HUES48 (cell line): ENCODE data around the gene HOOK2.

Experiments used
- H3K27ac ChIP-seq: one replicate; pipeline ENCODE4 v1.7.0; 2013; ENCODE audit warnings: low read depth, low read length, inconsistent platforms
- H3K27me3 ChIP-seq: 2 replicates; pipeline ENCODE4 v1.6.1; 2013; ENCODE audit warnings: mild to moderate bottlenecking, low read length; ENCODE audit not compliant: control insufficient read depth, insufficient read depth
- H3K36me3 ChIP-seq: 2 replicates; pipeline ENCODE4 v1.6.1; 2013; ENCODE audit warnings: low read length; ENCODE audit not compliant: control insufficient read depth, insufficient read depth
- H3K4me1 ChIP-seq: 2 replicates; pipeline ENCODE4 v1.6.1; 2013; ENCODE audit warnings: mild to moderate bottlenecking, low read length; ENCODE audit not compliant: control insufficient read depth, insufficient read depth
- H3K4me3 ChIP-seq: 2 replicates; pipeline ENCODE4 v1.5.1; 2013; ENCODE audit warnings: mild to moderate bottlenecking, low read depth, low read length
- H3K9ac ChIP-seq: 2 replicates; pipeline ENCODE4 v1.6.1; 2013; ENCODE audit warnings: mild to moderate bottlenecking, low read depth, low read length, moderate library complexity
- H3K9me3 ChIP-seq: 2 replicates; pipeline ENCODE4 v1.6.1; 2013; ENCODE audit warnings: low read length; ENCODE audit not compliant: control insufficient read depth, insufficient read depth

The HOOK2 gene

DNA sequence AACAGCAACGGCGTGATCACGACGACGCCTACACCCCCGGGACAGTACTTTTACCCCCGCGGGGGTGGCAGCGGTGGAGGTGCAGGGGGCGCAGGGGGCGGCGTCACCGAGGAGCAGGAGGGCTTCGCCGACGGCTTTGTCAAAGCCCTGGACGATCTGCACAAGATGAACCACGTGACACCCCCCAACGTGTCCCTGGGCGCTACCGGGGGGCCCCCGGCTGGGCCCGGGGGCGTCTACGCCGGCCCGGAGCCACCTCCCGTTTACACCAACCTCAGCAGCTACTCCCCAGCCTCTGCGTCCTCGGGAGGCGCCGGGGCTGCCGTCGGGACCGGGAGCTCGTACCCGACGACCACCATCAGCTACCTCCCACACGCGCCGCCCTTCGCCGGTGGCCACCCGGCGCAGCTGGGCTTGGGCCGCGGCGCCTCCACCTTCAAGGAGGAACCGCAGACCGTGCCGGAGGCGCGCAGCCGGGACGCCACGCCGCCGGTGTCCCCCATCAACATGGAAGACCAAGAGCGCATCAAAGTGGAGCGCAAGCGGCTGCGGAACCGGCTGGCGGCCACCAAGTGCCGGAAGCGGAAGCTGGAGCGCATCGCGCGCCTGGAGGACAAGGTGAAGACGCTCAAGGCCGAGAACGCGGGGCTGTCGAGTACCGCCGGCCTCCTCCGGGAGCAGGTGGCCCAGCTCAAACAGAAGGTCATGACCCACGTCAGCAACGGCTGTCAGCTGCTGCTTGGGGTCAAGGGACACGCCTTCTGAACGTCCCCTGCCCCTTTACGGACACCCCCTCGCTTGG, 16.9 kb upstream of the HOOK2 start:
- H3K4me3 ChIP-seq: peak overlapping the region; percentile 78
- peak overlapping the region; percentile 15 for H3K9ac ChIP-seq
- H3K36me3 ChIP-seq: no peaks in the 10 kb centered on the region; the same call in 1 of the 2 replicates
- no peaks in the 10 kb centered on the region for H3K9me3 ChIP-seq
- peak overlapping the region; percentile 50 for H3K27ac ChIP-seq
- H3K4me1 ChIP-seq: peaks cover 39% of the 10 kb centered on the region
- H3K27me3 ChIP-seq: peaks cover 31% of the 10 kb centered on the region

DNA sequence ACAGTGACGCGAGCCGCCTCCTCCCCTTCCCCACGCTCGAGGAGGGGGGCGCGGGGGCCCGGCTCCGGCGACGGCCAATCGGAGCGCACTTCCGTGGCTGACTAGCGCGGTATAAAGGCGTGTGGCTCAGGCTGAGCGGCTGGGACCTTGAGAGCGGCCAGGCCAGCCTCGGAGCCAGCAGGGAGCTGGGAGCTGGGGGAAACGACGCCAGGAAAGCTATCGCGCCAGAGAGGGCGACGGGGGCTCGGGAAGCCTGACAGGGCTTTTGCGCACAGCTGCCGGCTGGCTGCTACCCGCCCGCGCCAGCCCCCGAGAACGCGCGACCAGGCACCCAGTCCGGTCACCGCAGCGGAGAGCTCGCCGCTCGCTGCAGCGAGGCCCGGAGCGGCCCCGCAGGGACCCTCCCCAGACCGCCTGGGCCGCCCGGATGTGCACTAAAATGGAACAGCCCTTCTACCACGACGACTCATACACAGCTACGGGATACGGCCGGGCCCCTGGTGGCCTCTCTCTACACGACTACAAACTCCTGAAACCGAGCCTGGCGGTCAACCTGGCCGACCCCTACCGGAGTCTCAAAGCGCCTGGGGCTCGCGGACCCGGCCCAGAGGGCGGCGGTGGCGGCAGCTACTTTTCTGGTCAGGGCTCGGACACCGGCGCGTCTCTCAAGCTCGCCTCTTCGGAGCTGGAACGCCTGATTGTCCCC, 16.1 kb upstream of the HOOK2 start, which contains the start of gene JUNB:
Gene JUNB (plus strand): TSS at position 142 of the 706 bp plus-strand sequence. CDS start 286 bp downstream, at position 428.
- Histone ChIP-seq H3K9ac (peak within 1 kb of the TSS; percentile 55), H3K36me3 (no peaks in the 10 kb centered on the region), H3K4me3 (peak within 1 kb of the TSS; percentile 78), H3K4me1 (peaks cover 39% of the 10 kb centered on the region), H3K9me3 (no peaks in the 10 kb centered on the region), H3K27me3 (peaks cover 31% of the 10 kb centered on the region), H3K27ac (peak within 1 kb of the TSS; percentile 72)

DNA sequence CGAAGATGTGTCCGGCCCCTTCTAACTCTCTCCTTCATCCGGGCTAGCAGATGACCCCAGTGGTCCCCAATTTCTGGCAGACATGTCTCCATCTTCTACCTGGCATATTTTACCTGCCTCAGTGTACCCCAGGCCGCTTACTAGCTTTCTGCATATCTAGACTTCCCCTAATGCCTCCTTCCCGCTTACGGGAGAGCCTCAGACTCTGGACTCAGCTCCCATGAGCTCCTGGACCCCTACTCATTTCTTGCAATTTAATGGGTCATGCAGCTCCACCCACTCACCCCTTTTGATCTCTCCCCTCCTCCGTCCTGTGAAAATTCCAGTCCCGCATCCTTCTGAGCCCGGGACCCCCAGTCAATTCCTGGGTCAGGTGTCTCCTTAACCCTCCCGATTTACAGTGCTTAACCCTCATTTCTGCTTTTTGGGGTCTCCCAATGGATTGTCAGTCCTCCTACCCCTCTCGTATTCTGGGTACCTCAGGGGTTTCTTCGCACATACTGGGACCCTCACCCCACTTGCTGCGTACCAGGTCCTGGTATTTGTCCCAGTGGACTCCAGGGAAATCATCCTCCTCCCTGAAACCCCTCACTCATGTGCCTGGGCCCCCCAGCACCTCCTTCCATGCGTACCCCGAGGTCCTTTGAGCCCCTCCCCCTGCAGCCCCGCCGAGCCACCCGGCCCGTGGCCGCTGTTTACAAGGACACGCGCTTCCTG, 15.4 kb upstream of the HOOK2 start:
- H3K4me3 ChIP-seq: peak overlapping the region; percentile 78

DNA sequence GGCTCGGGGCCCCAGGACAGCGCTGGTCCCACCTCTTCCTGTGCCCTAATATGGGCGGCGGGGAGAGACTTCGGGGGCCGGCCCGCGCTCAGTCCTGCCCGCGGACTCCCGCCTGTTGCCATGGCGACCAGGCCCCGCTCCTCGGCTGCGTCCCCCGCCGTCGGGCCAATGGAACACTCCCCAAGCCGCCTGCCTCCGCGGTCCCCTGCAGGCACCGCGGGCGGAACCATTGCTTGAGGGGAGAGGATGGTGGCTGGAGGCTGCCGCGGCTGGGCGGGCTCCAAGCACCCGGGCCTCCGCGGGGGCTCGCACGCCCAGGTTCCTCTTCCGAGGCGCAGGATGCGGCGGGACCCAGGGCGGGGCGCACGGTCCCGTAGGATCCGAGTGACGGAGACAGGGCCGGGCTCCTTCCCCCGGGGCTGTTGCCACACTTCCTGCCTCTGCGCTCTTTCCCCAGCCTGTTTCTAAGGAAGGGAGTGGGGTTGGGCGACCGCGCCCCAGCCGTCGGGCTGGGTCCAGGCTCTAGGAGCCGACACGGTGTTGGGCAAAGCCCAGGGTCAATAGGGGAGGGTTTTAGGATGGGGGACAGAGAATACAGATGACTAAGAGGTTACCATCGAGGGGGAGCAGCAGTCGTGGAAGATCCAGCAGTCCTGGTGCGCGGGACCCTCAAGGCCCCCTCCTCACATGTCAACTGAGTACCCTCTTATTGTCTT, 14.7 kb upstream of the HOOK2 start:
- Histone ChIP-seq H3K4me1 (peaks cover 32% of the 10 kb centered on the region), H3K27ac (peak overlapping the region; percentile 72), H3K36me3 (no peaks in the 10 kb centered on the region), H3K9ac (peak overlapping the region; percentile 55; the same call in 1 of the 2 replicates), H3K9me3 (no peaks in the 10 kb centered on the region), H3K4me3 (peak overlapping the region; percentile 78), H3K27me3 (peaks cover 31% of the 10 kb centered on the region)

More for the DNA sequence above, 15.4 kb upstream of the HOOK2 start:
- no peaks in the 10 kb centered on the region for H3K9me3 ChIP-seq
- H3K27me3 ChIP-seq: peaks cover 31% of the 10 kb centered on the region
- H3K27ac ChIP-seq: peak overlapping the region; percentile 72
- H3K9ac ChIP-seq: no peak overlapping the region
- H3K36me3 ChIP-seq: no peaks in the 10 kb centered on the region
- peaks cover 33% of the 10 kb centered on the region for H3K4me1 ChIP-seq

DNA sequence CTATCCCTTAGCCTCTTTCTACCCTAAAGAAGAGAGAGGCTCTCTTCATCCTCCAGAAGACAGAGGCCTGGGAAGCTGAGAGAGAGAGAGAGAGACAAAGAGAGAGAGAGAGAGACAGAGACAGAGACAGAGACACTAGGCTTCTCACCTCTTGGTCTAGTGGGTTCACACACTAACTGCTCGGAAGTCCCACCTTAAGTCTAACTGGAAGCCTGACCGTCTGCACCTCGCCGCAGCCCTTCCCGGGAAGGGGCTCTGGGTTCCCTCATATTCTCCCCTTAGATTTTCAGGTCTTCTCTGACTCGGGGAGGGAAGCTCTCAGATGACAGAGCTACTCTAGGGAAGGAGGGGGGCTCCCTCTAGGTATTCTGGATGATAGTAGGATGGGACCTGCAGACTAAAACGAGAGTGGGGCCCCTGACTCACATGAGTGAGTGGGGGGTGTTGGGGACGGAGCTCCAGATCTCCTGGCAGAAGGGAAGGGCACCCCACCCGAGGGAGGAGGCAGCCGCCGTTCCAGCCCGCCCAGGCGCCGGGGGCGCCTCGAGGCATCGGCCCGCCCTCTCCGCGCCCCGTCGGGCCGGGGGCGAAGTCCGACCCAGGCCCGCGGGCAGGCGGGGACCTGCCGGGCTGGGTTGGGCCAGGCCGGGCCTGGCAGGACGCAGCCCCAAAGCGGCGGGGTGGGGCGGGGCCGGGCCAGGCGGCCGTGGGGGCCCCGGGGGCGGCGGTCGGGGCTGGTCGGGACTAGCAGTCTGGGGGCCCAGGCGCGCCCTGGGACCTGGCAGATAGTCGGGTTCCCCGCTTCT, 13.9 kb upstream of the HOOK2 start:
- H3K4me1 ChIP-seq: peaks cover 29% of the 10 kb centered on the region
- peaks cover 27% of the 10 kb centered on the region for H3K27me3 ChIP-seq
- H3K9me3 ChIP-seq: no peaks in the 10 kb centered on the region
- H3K9ac ChIP-seq: no peak overlapping the region
- peak overlapping the region; percentile 72 for H3K27ac ChIP-seq
- H3K4me3 ChIP-seq: peak overlapping the region; percentile 78
- no peaks in the 10 kb centered on the region for H3K36me3 ChIP-seq

DNA sequence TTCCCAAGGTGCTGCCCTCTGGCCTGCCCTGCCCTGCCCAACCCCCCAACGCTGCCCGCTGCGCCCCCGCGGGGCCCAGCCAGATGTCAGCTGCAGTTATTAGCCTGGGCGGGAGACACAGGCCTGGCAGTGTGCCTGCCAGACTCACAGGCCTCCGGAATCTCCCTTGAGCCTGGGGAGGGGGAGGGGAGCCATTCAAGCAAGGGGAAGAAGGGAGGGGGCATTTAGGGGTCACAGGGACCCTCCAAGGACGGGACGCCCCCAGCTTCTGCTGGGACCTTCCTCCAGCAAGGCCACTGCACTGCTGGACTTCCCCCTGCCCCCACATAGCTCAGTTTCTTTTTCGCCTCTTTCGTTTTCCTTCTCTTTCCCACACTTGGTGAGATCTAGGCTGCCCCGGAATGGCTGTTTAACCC, 13.3 kb upstream of the HOOK2 start:
- Histone ChIP-seq H3K27me3 (peaks cover 25% of the 10 kb centered on the region), H3K4me1 (peaks cover 25% of the 10 kb centered on the region), H3K36me3 (no peaks in the 10 kb centered on the region), H3K4me3 (peak overlapping the region; percentile 78), H3K9me3 (no peaks in the 10 kb centered on the region), H3K27ac (peak overlapping the region; percentile 72), H3K9ac (no peak overlapping the region)

DNA sequence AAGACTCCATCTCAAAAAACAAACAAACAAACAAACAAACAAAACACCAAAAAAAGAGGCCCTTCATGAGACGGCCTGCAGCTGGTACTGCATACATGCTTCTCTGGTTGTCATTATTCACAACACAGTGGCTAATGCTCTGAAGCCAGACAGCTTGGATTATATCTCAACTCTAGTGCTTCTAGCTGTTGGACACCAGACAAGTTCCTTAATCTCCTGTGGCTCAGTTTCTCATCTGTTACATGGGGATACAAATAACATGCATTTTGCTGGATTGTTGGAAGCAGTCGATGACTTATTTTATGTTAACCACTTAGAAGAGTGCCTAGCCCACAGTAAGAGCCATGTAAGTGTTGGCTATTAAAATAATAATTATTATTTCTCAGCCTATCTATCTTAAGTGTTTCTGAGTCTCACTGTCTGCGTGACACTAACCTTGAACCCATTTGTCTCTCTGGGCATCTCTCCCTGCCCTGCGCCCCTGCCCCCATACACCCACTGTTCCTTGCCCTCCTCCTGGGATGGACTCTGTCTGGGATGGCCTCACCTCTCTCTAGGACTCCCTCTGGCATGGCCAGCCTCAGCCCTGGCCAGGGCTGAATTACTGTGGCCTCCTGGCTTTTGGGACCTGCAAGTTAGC, 12.8 kb upstream of the HOOK2 start:
- peak overlapping the region; percentile 78 for H3K4me3 ChIP-seq
- H3K9me3 ChIP-seq: no peaks in the 10 kb centered on the region
- H3K9ac ChIP-seq: no peak overlapping the region
- H3K4me1 ChIP-seq: peaks cover 30% of the 10 kb centered on the region
- no peaks in the 10 kb centered on the region for H3K36me3 ChIP-seq
- peaks cover 25% of the 10 kb centered on the region for H3K27me3 ChIP-seq
- peak overlapping the region; percentile 72 for H3K27ac ChIP-seq

DNA sequence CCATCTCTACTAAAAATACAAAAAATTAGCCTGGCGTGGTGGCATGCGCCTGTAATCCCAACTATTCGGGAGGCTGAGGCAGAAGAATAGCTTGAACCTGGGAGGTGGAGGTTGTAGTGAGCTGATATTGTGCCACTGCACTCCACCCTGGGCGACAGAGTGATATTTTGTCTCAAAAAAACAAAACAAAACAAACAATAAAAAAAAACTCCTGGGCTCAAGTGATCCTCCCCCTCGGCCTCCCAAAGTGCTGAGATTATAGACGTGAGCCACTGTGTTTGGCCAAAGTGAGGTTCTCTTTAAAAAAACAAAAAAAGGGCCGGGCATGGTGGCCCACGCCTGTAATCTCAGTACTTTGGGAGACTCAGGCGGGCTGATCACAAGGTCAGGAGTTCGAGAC, 12.1 kb upstream of the HOOK2 start:
- peaks cover 22% of the 10 kb centered on the region for H3K27me3 ChIP-seq
- no peak overlapping the region for H3K4me3 ChIP-seq
- no peaks in the 10 kb centered on the region for H3K36me3 ChIP-seq
- H3K27ac ChIP-seq: no peak overlapping the region
- H3K9ac ChIP-seq: no peak overlapping the region
- no peaks in the 10 kb centered on the region for H3K9me3 ChIP-seq
- H3K4me1 ChIP-seq: peaks cover 30% of the 10 kb centered on the region

DNA sequence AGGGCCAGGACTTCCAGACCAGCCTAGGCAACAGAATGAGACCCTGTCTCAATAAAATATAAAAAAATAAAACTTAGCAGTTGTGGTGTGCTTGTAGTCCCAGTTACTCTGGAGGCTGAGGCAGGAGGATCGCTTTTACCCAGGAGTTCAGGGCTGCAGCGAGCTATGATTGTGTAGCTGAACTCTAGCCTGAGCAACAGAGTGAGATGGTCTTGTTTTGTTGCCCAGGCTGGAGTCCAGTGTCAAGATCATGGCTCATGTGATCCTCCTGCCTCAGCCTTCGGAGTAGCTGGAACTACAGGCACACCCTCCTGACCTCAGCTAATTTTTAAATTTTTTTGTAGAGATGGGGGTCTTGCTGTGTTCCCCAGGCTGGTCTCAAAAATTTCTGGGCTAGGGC, 11.6 kb upstream of the HOOK2 start:
- Histone ChIP-seq H3K4me3 (no peak overlapping the region), H3K27ac (no peak overlapping the region), H3K4me1 (peaks cover 30% of the 10 kb centered on the region), H3K9ac (no peak overlapping the region), H3K36me3 (no peaks in the 10 kb centered on the region), H3K9me3 (no peaks in the 10 kb centered on the region), H3K27me3 (peaks cover 17% of the 10 kb centered on the region)
